Large intestine (tissue), 3 donors: ENCODE results near the gene BCHE. TPM values are rescaled to one million over a fixed set of nuclear protein-coding genes. Genes with fewer than 3 reads are reported as not detected.

Experiments
- DNase-seq, 2 donors: peaks; one replicate each; pipeline versions ENCODE4 v3.0.0 to v3.0.0-alpha.2; 2013
- H3K27ac ChIP-seq: one replicate; pipeline ENCODE4 v1.5.1; 2013; ENCODE audit warnings: low read length
- H3K27me3 ChIP-seq: 2 replicates; pipeline ENCODE4 v1.6.1; 2013; ENCODE audit warnings: low read length; ENCODE audit not compliant: control insufficient read depth, insufficient read depth
- H3K36me3 ChIP-seq: 2 replicates; pipeline ENCODE4 v1.6.1; 2013; ENCODE audit warnings: low read length; ENCODE audit not compliant: control insufficient read depth, insufficient read depth
- H3K4me1 ChIP-seq: one replicate; pipeline ENCODE4 v1.6.1; 2013; ENCODE audit warnings: low read length; ENCODE audit not compliant: control insufficient read depth, insufficient read depth
- H3K4me3 ChIP-seq: one replicate; pipeline ENCODE4 v1.5.1; 2013; ENCODE audit warnings: low read length
- H3K9me3 ChIP-seq: one replicate; pipeline ENCODE4 v1.6.1; 2013; ENCODE audit warnings: mild to moderate bottlenecking, low read depth, low read length, moderate library complexity; ENCODE audit not compliant: control insufficient read depth
- WGBS: methylation state at CpG from one replicate; pipeline ENCODE4 v1.1.5; 2013; ENCODE audit warnings: low lambda C conversion rate; ENCODE audit not compliant: insufficient coverage; 5-methylcytosine and 5-hydroxymethylcytosine counted together
- polyA plus RNA-seq: library from polyadenylated mRNA; unstranded; fragments of 120-200 nt; gene quantifications from one replicate; pipeline ENCODE4 v1.2.1, GENCODE V29; 2013

BCHE gene
- polyA plus RNA-seq, 1 donor: 59.6 TPM

- Histone ChIP-seq H3K4me3 (no peak overlapping the region), H3K9me3 (no peaks in the 10 kb centered on the region), H3K36me3 (no peaks in the 10 kb centered on the region), H3K4me1 (no peaks in the 10 kb centered on the region), H3K27ac (no peak overlapping the region), H3K27me3 (no peaks in the 10 kb centered on the region)
- WGBS: no CpG with 5 or more reads among the region's 2 CpGs
- no peak for DNase-seq
Observed at GRCh38 chr3:165796701-165797100, 40.5 kb downstream of the BCHE start.

- Histone ChIP-seq H3K9me3 (no peaks in the 10 kb centered on the region), H3K4me3 (no peak overlapping the region), H3K27ac (no peak overlapping the region), H3K27me3 (no peaks in the 10 kb centered on the region), H3K4me1 (no peaks in the 10 kb centered on the region), H3K36me3 (no peaks in the 10 kb centered on the region)
- 90% methylated on average over 2 of the region's 4 CpGs for WGBS
- no peak for DNase-seq
Observed at GRCh38 chr3:165788531-165788930, 48.7 kb downstream of the BCHE start.

- Histone ChIP-seq H3K4me1 (peaks cover 3% of the 10 kb centered on the region), H3K27me3 (no peaks in the 10 kb centered on the region), H3K27ac (no peak overlapping the region), H3K36me3 (no peaks in the 10 kb centered on the region), H3K9me3 (no peaks in the 10 kb centered on the region), H3K4me3 (no peak overlapping the region)
- DNase-seq: no peak
- 98% methylated on average over 4 of the region's 4 CpGs for WGBS
Observed at GRCh38 chr3:165786013-165786412, 51.2 kb downstream of the BCHE start.

GRCh38 chr3:165784337-165784736 is 52.9 kb downstream of the BCHE start:
- Histone ChIP-seq H3K27ac (no peak overlapping the region), H3K27me3 (no peaks in the 10 kb centered on the region), H3K36me3 (no peaks in the 10 kb centered on the region), H3K4me1 (peaks cover 3% of the 10 kb centered on the region), H3K9me3 (no peaks in the 10 kb centered on the region), H3K4me3 (no peak overlapping the region)
- 100% methylated on average over 1 of the region's 3 CpGs for WGBS
- no peak for DNase-seq

- 17% methylated on average over 1 of the region's 1 CpG for WGBS
Observed at GRCh38 chr3:165783383-165783782, 53.8 kb downstream of the BCHE start.

GRCh38 chr3:165778891-165779290 is 58.3 kb downstream of the BCHE start:
- Histone ChIP-seq H3K27me3 (no peaks in the 10 kb centered on the region), H3K36me3 (no peaks in the 10 kb centered on the region), H3K4me3 (no peak overlapping the region), H3K4me1 (peaks cover 3% of the 10 kb centered on the region), H3K9me3 (no peaks in the 10 kb centered on the region), H3K27ac (no peak overlapping the region)
- WGBS: no CpG with 5 or more reads among the region's 2 CpGs
- DNase-seq: no peak

More at GRCh38 chr3:165783383-165783782, 53.8 kb downstream of the BCHE start:
- Histone ChIP-seq H3K36me3 (no peaks in the 10 kb centered on the region), H3K4me1 (peaks cover 3% of the 10 kb centered on the region), H3K4me3 (no peak overlapping the region), H3K27ac (no peak overlapping the region), H3K9me3 (no peaks in the 10 kb centered on the region), H3K27me3 (no peaks in the 10 kb centered on the region)
- DNase-seq: peak; percentile 8 to 56

GRCh38 chr3:165778456-165778855 is 58.8 kb downstream of the BCHE start:
- no peaks in the 10 kb centered on the region for H3K36me3 ChIP-seq
- H3K9me3 ChIP-seq: no peaks in the 10 kb centered on the region
- no peaks in the 10 kb centered on the region for H3K27me3 ChIP-seq
- H3K27ac ChIP-seq: no peak overlapping the region
- peaks cover 3% of the 10 kb centered on the region for H3K4me1 ChIP-seq
- no peak for DNase-seq
- H3K4me3 ChIP-seq: no peak overlapping the region

- DNase-seq: no peak
- Histone ChIP-seq H3K9me3 (no peaks in the 10 kb centered on the region), H3K27ac (no peak overlapping the region), H3K4me1 (no peaks in the 10 kb centered on the region), H3K4me3 (no peak overlapping the region), H3K27me3 (no peaks in the 10 kb centered on the region), H3K36me3 (no peaks in the 10 kb centered on the region)
- 87% methylated on average over 3 of the region's 3 CpGs for WGBS
Observed at GRCh38 chr3:165775824-165776223, 61.4 kb downstream of the BCHE start.

GRCh38 chr3:165770781-165771180 is 66.4 kb downstream of the BCHE start:
- Histone ChIP-seq H3K36me3 (no peaks in the 10 kb centered on the region), H3K27ac (no peak overlapping the region), H3K4me1 (no peaks in the 10 kb centered on the region), H3K9me3 (no peaks in the 10 kb centered on the region), H3K27me3 (no peaks in the 10 kb centered on the region), H3K4me3 (no peak overlapping the region)
- no peak for DNase-seq
- WGBS: no CpG with 5 or more reads among the region's 3 CpGs

GRCh38 chr3:165768680-165769079 is 68.5 kb downstream of the BCHE start:
- Histone ChIP-seq H3K4me1 (no peaks in the 10 kb centered on the region), H3K36me3 (no peaks in the 10 kb centered on the region), H3K4me3 (no peak overlapping the region), H3K9me3 (no peaks in the 10 kb centered on the region), H3K27me3 (no peaks in the 10 kb centered on the region), H3K27ac (no peak overlapping the region)
- WGBS: 100% methylated on average over 1 of the region's 4 CpGs
- DNase-seq: no peak

- no peak overlapping the region for H3K27ac ChIP-seq
- no peaks in the 10 kb centered on the region for H3K4me1 ChIP-seq
- H3K4me3 ChIP-seq: no peak overlapping the region
- no peaks in the 10 kb centered on the region for H3K36me3 ChIP-seq
- no peaks in the 10 kb centered on the region for H3K9me3 ChIP-seq
- DNase-seq: no peak
- no peaks in the 10 kb centered on the region for H3K27me3 ChIP-seq
- no CpG with 5 or more reads among the region's 3 CpGs for WGBS
Observed at GRCh38 chr3:165759041-165759440, 78.2 kb downstream of the BCHE start.
